ENCODE results near the gene DDA1.

GRCh38 chr19:17300992-17301619 lies 8.3 kb upstream of the DDA1 start:
- TF ChIP-seq CTCF (conservative IDR thresholded peaks at IDR 0.05; ENCODE audit: low read depth, low read length) = no peak
- TF ChIP-seq EZH2phosphoT487 (IDR thresholded peaks at IDR 0.05; ENCODE audit: borderline replicate concordance, low read length) = no peak
